Hindlimb muscle (tissue), 1 donor: ENCODE results near the gene SUDS3. TPM values are rescaled to one million over a fixed set of nuclear protein-coding genes. Genes with fewer than 3 reads are reported as not detected.

ENCODE experiments used
- DNase-seq: peaks from one replicate; pipeline ENCODE4 v3.0.0-alpha.2; 2013
- polyA plus RNA-seq: library from polyadenylated mRNA; unstranded; fragments of 120-200 nt; gene quantifications from one replicate; pipeline ENCODE4 v1.2.1, GENCODE V29; 2013; ENCODE audit not compliant: insufficient read length

The SUDS3 gene
- polyA plus RNA-seq, 1 donor: 30.8 TPM

- DNase-seq: no peak
Measured at GRCh38 chr12:118456741-118457140, 80.4 kb downstream of the SUDS3 start.

GRCh38 chr12:118459110-118459509 is 82.8 kb downstream of the SUDS3 start:
- DNase-seq: no peak

GRCh38 chr12:118463677-118464076 is 87.3 kb downstream of the SUDS3 start:
- DNase-seq: no peak

DNA sequence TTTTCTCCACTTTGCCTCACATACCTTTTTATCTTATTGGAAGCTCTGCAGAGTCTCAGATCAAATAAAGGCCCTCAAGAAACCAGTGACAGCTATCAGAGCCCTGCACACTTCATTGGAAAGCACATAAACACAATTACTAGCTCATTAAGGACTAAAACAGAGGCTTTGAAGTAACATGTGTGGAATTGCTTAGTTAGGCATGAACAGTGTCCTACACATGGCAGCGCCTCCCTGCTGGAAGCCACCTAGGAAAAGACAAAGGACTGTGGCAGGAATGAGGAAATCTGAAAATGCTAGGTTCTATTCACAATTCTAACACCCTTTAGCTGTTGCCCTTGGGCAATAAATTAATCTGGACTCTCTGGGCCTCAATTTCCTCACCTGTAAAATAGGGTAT is 89.4 kb downstream of the SUDS3 start:
- DNase-seq: no peak

Other genes starting within 250 kb of the SUDS3 start
- gene PEBP1, start 240.4 kb upstream of the SUDS3 start, polyA plus RNA-seq: 141 TPM
- 19.1 TPM for gene TAOK3, start 3.6 kb upstream of the SUDS3 start, polyA plus RNA-seq